CD14-positive monocyte (primary cell): ENCODE data around the gene FAM3A. TPM values are rescaled to one million over a fixed set of nuclear protein-coding genes. Genes with fewer than 3 reads are reported as not detected.

Experiments
- DNase-seq, 3 donors: peaks; one replicate each; pipeline ENCODE4 v3.0.0-alpha.2; 2011 to 2022
- H2AFZ ChIP-seq: 2 replicates; pipeline ENCODE4 v1.6.0; 2012; ENCODE audit warnings: mild to moderate bottlenecking, low read depth, low read length, inconsistent platforms; ENCODE audit not compliant: insufficient read depth, poor library complexity, severe bottlenecking
- H3K27ac ChIP-seq, 2 donors: 1 replicate in 1 of 2; 2 replicates in 1 of 2; pipeline ENCODE4 v1.5.1; 2012 to 2013; ENCODE audit warnings: low read length in 2 of 2, control low read depth in 1 of 2, inconsistent platforms in 1 of 2, low read depth in 1 of 2, mild to moderate bottlenecking in 1 of 2
- H3K27me3 ChIP-seq, 2 donors: one replicate each; pipeline versions ENCODE4 v1.6.0 to v1.6.1; 2011 to 2013; ENCODE audit warnings: low read length in 2 of 2; ENCODE audit not compliant: control insufficient read depth in 2 of 2, insufficient read depth in 2 of 2
- H3K36me3 ChIP-seq, 2 donors: replicated peaks in 1 of 2; 1 replicate in 1 of 2; 2 replicates in 1 of 2; pipeline versions ENCODE4 v1.5.1 to v1.6.1; 2012 to 2013; ENCODE audit warnings: low read length in 2 of 2, control low read depth in 1 of 2, inconsistent platforms in 1 of 2, mild to moderate bottlenecking in 1 of 2; ENCODE audit not compliant: insufficient read depth in 2 of 2, control insufficient read depth in 1 of 2
- H3K4me1 ChIP-seq, 2 donors: 1 replicate in 1 of 2; 2 replicates in 1 of 2; pipeline versions ENCODE4 v1.5.1 to v1.6.1; 2012 to 2013; ENCODE audit warnings: low read length in 2 of 2, control low read depth in 1 of 2, inconsistent platforms in 1 of 2, mild to moderate bottlenecking in 1 of 2, moderate library complexity in 1 of 2; ENCODE audit not compliant: insufficient read depth in 2 of 2, control insufficient read depth in 1 of 2
- H3K4me2 ChIP-seq: replicated peaks from 2 replicates; pipeline ENCODE3; 2012; ENCODE audit warnings: low read length, moderate library complexity, mild to moderate bottlenecking; ENCODE audit not compliant: poor library complexity, severe bottlenecking; ENCODE audit errors: extremely low read depth
- H3K4me3 ChIP-seq, 3 experiments: fragments of 200-600 bp in 1 of 3; sonication (generic) in 1 of 3; replicated peaks in 1 of 3; 1 replicate in 2 of 3; 2 replicates in 1 of 3; pipeline ENCODE4 v1.5.1; 2011 to 2013; ENCODE audit warnings: low read length in 3 of 3, mild to moderate bottlenecking in 3 of 3, control low read depth in 2 of 3, low read depth in 2 of 3, inconsistent platforms in 1 of 3, moderate library complexity in 1 of 3
- H3K79me2 ChIP-seq: 2 replicates; pipeline ENCODE4 v1.6.0; 2012; ENCODE audit warnings: mild to moderate bottlenecking, control low read depth, inconsistent platforms, low read length, moderate library complexity; ENCODE audit not compliant: insufficient read depth
- H3K9ac ChIP-seq: 2 replicates; pipeline ENCODE4 v1.6.0; 2017; ENCODE audit warnings: low read length, mild to moderate bottlenecking; ENCODE audit not compliant: insufficient read depth, poor library complexity, severe bottlenecking
- H3K9me3 ChIP-seq, 2 donors: replicated peaks in 1 of 2; 1 replicate in 1 of 2; 2 replicates in 1 of 2; pipeline versions ENCODE4 v1.5.1 to v1.6.1; 2012 to 2013; ENCODE audit warnings: low read length in 2 of 2, control low read depth in 1 of 2; ENCODE audit not compliant: control insufficient read depth in 1 of 2, insufficient read depth in 1 of 2
- H4K20me1 ChIP-seq: 2 replicates; pipeline ENCODE4 v1.6.0; 2012; ENCODE audit warnings: mild to moderate bottlenecking, low read length, control low read depth, moderate library complexity; ENCODE audit not compliant: insufficient read depth
- H3K27ac Mint-ChIP-seq, 7 donors: one replicate each; pipeline ENCODE4 v1.8.0; 2020; ENCODE audit warnings: mild to moderate bottlenecking in 7 of 7, mixed read lengths in 7 of 7, moderate library complexity in 6 of 7, inconsistent platforms in 2 of 7
- H3K27me3 Mint-ChIP-seq, 3 donors: one replicate each; pipeline ENCODE4 v1.8.0; 2021 to 2022; ENCODE audit warnings: low read depth in 3 of 3, mild to moderate bottlenecking in 3 of 3, mixed read lengths in 3 of 3, moderate library complexity in 3 of 3, inconsistent platforms in 1 of 3
- H3K36me3 Mint-ChIP-seq, 2 donors: one replicate each; pipeline ENCODE4 v1.8.0; 2020; ENCODE audit warnings: mixed read lengths in 2 of 2, inconsistent platforms in 1 of 2, mild to moderate bottlenecking in 1 of 2
- H3K4me1 Mint-ChIP-seq: one replicate; pipeline ENCODE4 v1.8.0; 2020; ENCODE audit warnings: mild to moderate bottlenecking, mixed read lengths
- H3K4me3 Mint-ChIP-seq, 2 donors: one replicate each; pipeline ENCODE4 v1.8.0; 2020; ENCODE audit warnings: mild to moderate bottlenecking in 2 of 2, mixed read lengths in 2 of 2, moderate library complexity in 1 of 2
- H3K9me3 Mint-ChIP-seq, 7 donors: one replicate each; pipeline ENCODE4 v1.8.0; 2020 to 2022; ENCODE audit warnings: mixed read lengths in 7 of 7, mild to moderate bottlenecking in 6 of 7, moderate library complexity in 6 of 7, inconsistent platforms in 2 of 7
- CTCF ChIP-seq: fragments of 200-600 bp; IDR thresholded peaks from one replicate; pipeline ENCODE4 v1.8.0; 2022; ENCODE audit warnings: antibody characterized with exemption, mild to moderate bottlenecking
- WGBS: methylation state at CpG from one replicate; pipeline ENCODE4 v1.1.5; 2013; ENCODE audit warnings: missing lambda C conversion rate; ENCODE audit not compliant: insufficient coverage; 5-methylcytosine and 5-hydroxymethylcytosine counted together
- intact Hi-C, 2 donors: fragments of 100-400 bp; cut with micrococcal nuclease; formaldehyde crosslinking; loops; one replicate each; pipeline versions ENCODE4 v1.15.0 to v1.15.1; 2023
- polyA plus RNA-seq, 3 donors: library from polyadenylated mRNA; depleted of rRNA in 1 of 3; unstranded in 2 of 3; stranded (reverse) in 1 of 3; fragments of 300-500 nt in 2 of 3; fragments of >200 nt in 1 of 3; fragmentation: Illumina TruSeq in 2 of 3; gene quantifications; 1 replicate in 2 of 3; 2 replicates in 1 of 3; pipeline ENCODE4 v1.2.3, GENCODE V29; 2012 to 2021

Gene FAM3A
- polyA plus RNA-seq, 3 donors, result 14.5 to 26.5 (median 16.3) TPM

DNA sequence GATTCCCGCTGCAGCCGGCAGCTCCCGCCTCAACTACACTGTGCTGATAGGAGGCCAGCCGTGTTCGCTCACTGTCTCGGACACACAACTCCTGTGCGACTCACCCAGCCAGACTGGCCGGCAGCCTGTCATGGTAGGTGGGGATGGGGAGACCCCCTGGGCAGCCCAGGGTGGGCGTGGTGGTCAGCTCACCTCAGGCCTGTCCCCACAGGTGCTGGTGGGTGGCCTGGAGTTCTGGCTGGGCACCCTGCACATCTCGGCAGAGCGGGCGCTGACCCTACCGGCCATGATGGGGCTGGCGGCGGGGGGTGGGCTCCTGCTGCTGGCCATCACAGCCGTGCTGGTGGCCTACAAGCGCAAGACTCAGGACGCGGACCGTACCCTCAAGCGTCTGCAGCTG, 48.5 kb downstream of the FAM3A start:
- 97% methylated on average over 12 of the region's 21 CpGs for WGBS
- H3K9me3 Mint-ChIP-seq, result peaks cover 0 to 7% (median 0%) of the 10 kb centered on the region in 7 donors

DNA sequence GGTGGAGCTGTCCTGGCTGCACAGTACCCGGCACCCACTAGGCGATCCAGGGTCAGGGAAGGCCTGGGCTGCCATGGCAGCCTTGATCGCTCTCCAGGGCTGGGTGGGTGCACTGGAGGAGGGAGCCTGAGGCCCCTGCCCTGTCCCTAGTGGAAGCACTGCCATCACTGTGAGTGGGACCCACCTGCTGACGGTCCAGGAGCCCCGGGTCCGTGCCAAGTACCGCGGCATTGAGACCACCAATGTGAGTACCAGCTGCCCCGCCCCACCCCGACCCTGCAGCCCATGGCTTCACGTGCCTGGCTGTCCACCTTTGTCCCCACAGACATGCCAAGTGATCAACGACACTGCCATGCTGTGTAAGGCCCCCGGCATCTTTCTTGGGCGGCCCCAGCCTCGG, 49.1 kb downstream of the FAM3A start:
- intact Hi-C loops, result no loop called here
- H3K27me3 Mint-ChIP-seq, result peaks cover 0 to 9% (median 2%) of the 10 kb centered on the region in 3 donors

More for the DNA sequence above, 48.5 kb downstream of the FAM3A start:
- DNase-seq, result no peak
- Histone ChIP-seq H2AFZ (no peak overlapping the region), H3K4me3 (no peak overlapping the region), H3K79me2 (no peaks in the 10 kb centered on the region), H3K9me3 (peaks cover 0 to 4% of the 10 kb centered on the region in 2 donors), H3K27me3 (no peaks in the 10 kb centered on the region), H3K9ac (no peak overlapping the region), H3K4me2 (no peak overlapping the region), H3K27ac (no peak overlapping the region), H4K20me1 (no peaks in the 10 kb centered on the region), H3K4me1 (no peaks in the 10 kb centered on the region), H3K36me3 (no peaks in the 10 kb centered on the region)
- Mint-ChIP-seq H3K4me1 (no peaks in the 10 kb centered on the region), H3K27ac (no peak overlapping the region), H3K36me3 (no peaks in the 10 kb centered on the region), H3K27me3 (peaks cover 0 to 9% (median 2%) of the 10 kb centered on the region in 3 donors), H3K4me3 (no peak overlapping the region)
- intact Hi-C loops, result no loop called here
- TF ChIP-seq CTCF, result no peak

More for the DNA sequence above, 49.1 kb downstream of the FAM3A start:
- H3K9me3 ChIP-seq, result peaks cover 0 to 4% of the 10 kb centered on the region in 2 donors
- H2AFZ ChIP-seq, result no peak overlapping the region
- H3K27ac ChIP-seq, result no peak overlapping the region
- Mint-ChIP-seq H3K9me3 (peaks cover 0 to 7% (median 0%) of the 10 kb centered on the region in 7 donors), H3K4me3 (no peak overlapping the region), H3K4me1 (no peaks in the 10 kb centered on the region), H3K27ac (no peak overlapping the region), H3K36me3 (no peaks in the 10 kb centered on the region)
- H4K20me1 ChIP-seq, result no peaks in the 10 kb centered on the region
- no peak overlapping the region for H3K4me3 ChIP-seq
- no peak overlapping the region for H3K9ac ChIP-seq
- no peak for TF ChIP-seq CTCF
- H3K4me1 ChIP-seq, result no peaks in the 10 kb centered on the region
- no peaks in the 10 kb centered on the region for H3K36me3 ChIP-seq
- WGBS, result 98% methylated on average over 5 of the region's 15 CpGs
- no peaks in the 10 kb centered on the region for H3K79me2 ChIP-seq
- no peaks in the 10 kb centered on the region for H3K27me3 ChIP-seq
- H3K4me2 ChIP-seq, result no peak overlapping the region
- no peak for DNase-seq
